Measurements from ENCODE around the gene KCNH6.

Gene KCNH6

DNA sequence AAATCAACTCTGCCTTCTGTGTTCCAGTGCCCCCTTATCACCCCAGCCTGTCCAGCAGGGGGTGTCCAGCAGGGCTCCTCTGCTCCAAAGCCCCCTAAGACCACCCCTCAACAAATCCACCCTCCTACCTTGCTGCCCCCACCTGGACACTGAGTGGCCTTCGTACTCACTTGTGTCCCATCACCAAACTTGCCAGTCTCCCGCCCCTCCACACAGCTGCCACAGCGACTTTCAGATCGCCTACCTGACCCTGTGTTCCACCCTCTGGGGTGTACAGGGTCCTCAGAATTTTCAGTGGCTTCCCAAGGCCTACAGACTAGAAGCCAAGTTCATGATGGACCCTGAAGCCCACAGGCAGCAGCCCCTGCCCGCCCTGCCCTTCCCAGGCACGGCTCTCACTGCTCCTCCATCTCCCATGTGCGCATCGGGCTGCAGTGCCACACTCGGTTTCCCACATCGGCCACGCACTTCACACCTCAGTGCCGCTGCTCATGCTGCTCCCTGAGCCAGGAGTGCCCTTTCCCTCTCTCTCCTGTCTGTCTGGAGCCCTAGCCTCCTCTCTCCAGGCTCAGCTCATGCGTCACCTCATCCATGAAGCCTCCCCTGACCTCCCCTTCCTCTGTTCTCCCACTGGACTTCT is 11.8 kb downstream of the KCNH6 start:
- no peak for DNase-seq

DNA sequence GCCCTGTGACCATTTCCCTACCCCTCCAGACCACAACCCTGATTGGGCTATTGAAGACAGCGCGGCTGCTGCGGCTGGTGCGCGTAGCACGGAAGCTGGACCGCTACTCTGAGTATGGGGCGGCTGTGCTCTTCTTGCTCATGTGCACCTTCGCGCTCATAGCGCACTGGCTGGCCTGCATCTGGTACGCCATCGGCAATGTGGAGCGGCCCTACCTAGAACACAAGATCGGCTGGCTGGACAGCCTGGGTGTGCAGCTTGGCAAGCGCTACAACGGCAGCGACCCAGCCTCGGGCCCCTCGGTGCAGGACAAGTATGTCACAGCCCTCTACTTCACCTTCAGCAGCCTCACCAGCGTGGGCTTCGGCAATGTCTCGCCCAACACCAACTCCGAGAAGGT is 12.5 kb downstream of the KCNH6 start:
- no peak for DNase-seq

DNA sequence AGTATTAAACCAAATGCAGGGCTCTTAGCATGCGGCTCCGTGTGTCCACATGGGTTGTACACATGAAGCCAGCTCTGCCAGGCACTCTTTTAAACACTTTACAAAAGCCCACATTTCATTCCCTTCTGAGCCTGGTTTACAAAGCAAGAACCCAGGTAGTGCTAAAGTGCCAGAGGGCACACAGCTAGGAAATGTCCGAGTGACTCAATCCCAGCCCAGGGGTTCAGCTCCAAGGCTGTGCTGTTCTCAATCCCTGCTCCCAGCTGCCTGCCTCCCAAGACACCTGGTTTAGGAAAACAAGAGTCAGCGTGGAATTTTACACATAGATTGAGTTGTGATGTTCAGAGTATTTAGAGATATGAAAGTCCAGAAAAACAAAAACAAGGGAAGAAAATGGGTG is 13.8 kb downstream of the KCNH6 start:
- no peak for DNase-seq

DNA sequence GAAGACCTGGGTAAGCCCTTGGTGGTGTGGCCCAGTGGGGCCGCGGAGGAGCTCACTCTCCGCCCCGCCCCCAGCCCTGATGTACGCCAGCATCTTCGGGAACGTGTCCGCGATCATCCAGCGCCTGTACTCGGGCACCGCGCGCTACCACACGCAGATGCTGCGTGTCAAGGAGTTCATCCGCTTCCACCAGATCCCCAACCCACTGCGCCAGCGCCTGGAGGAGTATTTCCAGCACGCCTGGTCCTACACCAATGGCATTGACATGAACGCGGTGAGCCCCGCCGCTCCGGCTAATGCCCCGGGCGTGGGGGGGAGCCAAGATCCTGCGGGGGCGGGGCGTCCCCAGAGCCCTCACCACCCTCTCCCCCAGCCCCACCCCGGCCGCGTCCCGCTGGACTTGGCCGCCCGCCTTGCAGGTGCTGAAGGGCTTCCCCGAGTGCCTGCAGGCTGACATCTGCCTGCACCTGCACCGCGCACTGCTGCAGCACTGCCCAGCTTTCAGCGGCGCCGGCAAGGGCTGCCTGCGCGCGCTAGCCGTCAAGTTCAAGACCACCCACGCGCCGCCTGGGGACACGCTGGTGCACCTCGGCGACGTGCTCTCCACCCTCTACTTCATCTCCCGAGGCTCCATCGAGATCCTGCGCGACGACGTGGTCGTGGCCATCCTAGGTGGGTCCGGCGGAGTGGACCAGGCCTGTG is 15.0 kb downstream of the KCNH6 start:
- no peak for DNase-seq

DNA sequence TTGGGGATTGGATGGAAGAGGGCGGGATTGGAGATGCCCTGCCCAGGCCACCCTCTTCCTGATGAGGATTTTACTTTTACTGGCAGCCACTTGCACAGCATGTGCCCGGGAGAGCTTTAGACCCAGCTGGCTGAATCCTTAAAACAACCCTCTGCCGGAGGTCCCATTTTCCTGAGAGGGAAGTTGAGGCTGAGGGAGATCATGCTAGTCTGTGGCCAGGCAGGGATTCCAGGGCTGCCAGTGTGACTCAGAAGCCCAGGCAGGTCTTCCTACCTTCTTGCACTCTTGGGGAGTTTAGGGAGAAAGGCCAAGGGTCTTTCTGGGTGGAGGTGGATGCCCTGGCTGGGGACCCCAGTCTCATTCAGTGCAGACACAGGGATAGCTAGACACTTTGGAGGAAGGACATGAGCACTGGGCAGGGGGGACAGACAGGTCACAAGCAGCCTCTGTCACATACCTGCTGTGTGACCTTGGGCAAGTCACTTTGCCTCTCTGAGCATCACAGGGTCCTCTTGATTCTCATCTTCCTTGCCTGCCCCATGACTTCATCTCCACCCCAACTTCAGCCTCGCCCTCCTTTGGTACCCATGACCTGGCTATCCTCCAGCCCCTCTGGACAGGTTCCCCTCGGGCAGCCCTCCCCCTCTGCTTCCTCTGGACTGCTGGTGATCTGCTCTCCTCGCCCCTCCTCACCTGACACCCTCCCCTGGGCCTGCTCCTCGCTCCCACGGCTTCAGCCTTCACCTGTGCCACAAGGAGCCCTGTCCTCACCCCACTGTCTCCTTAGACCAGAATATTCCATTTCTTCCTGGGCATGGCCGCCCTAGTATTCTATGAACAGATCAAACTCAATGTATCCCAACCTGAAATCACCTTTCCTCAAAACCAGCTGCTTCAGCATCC is 15.8 kb downstream of the KCNH6 start:
- no peak for DNase-seq

DNA sequence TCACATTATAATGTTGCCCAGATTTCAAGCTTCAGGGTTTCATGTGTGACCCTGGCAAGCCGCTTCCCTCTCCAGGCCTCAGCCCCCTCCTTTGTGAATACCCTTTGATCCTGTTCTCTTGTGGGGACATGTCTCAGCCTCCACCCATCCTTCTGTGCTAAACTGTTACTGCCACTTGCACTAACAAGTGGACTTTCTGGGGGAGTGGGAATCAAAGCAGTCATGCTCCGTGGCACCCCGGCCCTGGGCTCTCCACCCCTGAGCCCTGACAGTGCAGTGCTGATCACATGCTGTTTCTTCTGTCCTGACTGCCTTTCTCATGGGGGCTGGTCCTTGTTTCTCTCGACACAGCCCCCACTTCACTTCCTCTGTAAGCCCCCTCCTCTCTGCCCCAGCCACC is 17.4 kb downstream of the KCNH6 start:
- DNase-seq: no peak

DNA sequence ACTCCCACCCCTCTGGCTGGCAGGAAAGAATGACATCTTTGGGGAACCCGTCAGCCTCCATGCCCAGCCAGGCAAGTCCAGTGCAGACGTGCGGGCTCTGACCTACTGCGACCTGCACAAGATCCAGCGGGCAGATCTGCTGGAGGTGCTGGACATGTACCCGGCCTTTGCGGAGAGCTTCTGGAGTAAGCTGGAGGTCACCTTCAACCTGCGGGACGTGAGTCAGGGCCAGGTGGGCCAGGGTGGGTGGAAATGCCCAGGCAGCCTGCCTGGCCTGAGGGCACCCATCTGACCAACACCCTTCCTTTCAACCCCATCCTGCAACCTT is 19.0 kb downstream of the KCNH6 start:
- no peak for DNase-seq

DNA sequence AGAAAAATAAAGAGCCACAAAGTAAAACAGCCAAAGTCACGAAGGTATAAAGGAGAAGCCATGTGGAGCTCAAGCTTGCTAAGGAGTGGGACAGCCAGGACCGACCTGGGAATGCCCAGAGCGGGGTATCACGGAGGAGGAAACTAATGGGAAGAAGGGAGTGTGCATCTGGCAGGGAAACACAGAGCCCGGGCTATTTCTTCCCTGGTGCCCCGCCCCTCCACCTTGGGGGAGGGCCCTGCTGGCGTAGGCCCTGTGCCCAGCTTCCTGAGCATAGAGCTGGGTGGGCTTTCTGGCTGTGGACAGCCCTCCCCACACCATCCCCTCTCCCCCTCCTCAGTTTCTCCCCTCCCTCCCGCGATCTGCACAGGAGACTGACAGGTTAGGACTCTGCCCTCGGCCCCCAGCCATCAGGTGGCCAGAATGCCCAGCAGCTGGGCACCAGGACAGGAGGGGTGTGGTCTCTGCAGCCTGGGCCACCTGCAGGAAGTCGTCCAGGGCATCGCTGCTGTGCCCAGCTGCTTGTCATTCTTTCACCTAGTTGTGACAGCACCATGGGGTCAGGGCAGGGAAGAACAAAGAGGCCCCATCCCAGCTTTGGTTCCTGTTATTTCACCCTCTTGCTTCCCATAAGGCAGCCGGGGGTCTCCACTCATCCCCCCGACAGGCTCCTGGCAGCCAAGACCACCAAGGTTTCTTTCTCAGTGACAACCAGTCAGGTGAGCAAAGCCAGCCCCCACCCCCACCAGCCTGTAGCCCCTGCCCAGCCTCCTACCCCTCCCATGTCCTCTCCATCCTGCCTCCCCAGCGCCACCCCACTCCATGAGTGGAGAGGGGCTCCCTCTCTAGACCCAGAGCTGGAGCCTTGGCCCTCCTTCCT is 20.0 kb downstream of the KCNH6 start:
- peak; percentile 78 for DNase-seq

DNA sequence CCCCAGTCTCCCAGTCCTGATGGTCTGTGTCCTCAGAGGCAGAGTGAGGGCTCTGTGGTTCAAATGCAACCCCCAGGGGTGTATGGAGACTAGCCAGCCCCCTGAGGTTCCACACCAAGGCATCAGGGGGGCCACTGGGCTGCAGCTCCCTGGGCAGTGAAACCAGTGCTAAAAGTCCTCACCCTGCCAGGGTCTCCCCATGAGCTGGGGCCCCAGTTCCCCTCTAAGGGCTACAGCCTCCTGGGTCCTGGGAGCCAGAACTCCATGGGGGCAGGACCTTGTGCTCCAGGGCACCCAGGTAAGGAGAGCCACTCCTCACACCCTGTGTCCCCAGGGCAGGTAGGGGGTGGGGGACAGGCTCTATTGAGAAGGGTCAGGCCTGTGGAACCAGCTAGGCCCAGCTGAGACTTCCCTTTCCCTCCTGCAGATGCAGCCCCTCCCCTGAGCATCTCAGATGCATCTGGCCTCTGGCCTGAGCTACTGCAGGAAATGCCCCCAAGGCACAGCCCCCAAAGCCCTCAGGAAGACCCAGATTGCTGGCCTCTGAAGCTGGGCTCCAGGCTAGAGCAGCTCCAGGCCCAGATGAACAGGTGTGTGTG is 20.8 kb downstream of the KCNH6 start:
- no peak for DNase-seq

DNA sequence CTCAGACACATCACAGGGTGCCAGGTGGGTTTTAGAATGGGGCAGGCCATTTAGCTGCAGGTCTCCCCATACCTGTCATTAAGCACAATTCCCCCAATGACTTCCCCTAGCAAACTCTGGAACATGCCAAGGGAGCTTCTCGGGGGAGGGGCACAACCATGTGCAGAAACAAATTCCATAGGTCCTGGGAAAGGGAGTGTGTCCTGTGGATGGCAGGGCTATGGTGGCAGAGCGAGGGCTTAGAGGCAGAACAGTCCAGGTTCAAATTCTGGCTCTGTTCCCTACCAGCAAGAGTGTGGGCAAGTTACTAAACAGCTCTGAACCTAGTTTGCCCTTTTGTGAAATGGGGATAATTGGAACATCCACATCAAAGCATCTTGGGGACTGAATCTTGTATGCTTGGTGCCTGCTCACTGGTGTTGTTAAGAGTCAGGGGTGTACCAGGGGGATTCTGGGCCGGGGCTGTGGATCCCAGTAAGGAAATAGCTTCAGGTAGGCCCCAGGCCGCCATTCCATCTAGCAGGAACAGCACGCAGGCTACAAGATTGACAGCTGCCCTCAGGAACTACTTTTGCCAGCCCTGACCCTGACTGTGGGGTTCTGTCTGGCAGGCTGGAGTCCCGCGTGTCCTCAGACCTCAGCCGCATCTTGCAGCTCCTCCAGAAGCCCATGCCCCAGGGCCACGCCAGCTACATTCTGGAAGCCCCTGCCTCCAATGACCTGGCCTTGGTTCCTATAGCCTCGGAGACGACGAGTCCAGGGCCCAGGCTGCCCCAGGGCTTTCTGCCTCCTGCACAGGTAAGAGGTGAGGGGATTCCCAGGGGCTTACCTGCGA is 21.5 kb downstream of the KCNH6 start:
- no peak for DNase-seq

DNA sequence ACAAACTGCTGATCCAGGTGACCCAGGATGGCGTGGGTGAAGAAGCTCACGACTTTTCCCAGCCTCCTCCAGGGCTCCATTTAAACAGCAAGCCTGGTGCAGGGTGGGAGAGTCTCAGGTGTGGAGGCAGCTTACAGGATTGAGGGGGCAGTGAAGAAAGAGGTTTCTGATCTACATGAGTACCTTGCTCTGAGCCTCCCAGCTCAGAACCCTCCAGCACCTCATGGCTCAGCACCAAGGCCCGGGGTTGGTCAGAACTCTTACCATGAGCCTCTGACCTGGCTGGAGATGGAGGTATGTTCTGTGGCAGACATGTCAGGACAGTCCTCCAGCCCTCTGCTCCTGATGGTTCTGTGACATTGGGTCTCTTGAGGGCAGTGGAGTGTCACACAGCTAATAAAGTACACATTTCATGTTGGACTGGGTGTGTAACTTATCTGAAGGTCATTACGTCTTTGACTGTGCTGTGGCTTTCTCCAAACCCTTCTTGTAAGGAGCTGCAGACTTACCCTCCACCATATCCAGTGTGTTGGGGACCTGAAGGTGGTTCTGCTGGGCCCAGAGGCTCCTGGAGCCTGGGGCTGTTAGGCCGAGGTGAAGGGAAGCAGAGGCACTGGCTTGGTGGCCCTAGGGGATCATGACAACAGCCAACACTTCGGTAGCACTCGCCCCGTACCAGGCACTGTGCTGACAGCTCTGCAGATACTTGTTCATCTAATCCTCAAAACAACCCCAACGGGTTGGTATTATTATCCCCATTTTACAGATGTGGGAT is 23.3 kb downstream of the KCNH6 start:
- no peak for DNase-seq

DNA sequence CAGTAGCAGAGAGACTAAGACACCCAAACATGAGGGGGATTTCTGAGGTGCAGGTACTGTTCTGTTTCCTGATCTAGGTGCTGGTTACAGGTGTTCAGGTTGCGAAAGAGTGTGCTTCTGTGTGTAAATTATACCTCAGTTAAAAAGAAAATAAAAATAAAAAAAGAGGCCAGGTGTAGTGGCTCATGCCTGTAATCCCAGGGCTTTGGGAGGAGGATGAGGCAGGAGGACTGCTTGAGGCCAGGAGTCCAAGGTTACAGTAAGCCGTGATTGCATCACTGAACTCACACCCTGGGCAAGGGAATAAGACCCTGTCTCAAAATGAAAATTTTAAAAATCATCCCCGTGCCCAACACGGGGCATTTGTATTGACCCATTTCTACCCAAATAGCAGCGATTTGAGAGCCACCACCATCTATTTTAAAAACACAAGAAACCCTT is 23.9 kb downstream of the KCNH6 start:
- DNase-seq: no peak

DNA sequence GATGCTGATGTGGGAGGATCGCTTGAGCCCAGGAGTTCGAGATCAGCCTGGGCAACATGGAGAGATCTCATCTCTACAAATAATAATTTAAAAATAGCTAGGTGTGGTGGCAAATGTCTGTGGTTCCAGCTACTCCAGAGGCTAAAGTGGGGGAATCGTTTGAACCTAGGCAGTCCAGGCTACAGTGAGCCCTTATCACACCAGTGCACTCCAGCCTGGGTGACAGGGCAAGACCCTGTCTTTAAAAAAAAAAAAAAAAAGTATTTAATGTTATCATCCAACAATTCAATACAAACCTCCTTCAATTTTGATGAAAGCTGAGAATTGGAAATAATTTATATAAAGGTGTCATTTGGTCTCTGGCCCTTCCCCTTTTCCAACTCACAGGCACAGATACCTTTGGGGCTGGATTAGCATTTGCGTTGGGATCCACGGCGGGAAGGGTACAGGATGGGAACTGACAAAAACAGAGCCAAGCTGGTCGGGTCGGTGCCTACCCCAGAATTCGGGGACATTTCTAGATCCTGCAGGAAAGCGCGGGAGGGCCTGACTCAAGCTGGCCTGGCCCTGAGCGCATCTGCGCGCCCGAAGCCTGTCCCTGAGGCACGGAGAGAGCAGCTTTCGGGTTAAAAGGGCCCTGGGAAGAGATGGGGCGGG is 26.3 kb downstream of the KCNH6 start:
- DNase-seq: no peak

DNA sequence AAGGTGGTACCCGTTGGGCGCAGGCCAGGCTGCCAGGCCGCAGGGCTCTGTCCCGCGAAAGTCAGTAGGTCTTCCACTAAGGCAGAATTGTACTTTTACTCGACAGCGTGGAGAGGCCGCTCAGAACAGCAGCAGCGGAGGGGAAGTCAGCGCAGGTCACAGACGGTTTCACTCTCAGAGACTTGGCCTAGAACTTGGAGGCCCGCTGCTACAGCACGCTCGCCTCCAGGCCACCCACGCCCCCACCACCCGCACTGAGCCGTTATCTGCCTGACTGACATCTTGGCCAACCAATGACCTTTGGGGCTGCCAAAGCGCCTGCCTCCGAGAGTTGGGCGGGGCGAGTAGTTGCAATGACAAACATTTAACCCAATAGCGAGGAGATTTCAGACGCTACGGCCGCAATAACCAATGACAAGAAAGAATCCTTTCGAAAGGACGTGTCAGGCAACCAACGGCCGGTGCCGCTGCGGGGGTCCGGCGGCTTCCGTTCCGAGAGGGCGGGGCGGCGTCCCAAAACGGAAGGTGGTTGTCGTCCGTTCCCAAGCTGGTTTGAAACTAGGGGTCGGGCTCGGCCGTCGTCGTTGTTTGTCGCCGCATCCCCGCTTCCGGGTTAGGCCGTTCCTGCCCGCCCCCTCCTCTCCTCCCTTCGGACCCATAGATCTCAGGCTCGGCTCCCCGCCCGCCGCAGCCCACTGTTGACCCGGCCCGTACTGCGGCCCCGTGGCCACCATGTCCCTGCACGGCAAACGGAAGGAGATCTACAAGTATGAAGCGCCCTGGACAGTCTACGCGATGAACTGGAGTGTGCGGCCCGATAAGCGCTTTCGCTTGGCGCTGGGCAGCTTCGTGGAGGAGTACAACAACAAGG is 27.0 kb downstream of the KCNH6 start, which contains the start of gene DCAF7:
DCAF7 (plus strand) TSS at position 532 of the 871 bp plus-strand sequence; CDS start at position 733, 201 bp downstream.
- peak; percentile 100 for DNase-seq

DNA sequence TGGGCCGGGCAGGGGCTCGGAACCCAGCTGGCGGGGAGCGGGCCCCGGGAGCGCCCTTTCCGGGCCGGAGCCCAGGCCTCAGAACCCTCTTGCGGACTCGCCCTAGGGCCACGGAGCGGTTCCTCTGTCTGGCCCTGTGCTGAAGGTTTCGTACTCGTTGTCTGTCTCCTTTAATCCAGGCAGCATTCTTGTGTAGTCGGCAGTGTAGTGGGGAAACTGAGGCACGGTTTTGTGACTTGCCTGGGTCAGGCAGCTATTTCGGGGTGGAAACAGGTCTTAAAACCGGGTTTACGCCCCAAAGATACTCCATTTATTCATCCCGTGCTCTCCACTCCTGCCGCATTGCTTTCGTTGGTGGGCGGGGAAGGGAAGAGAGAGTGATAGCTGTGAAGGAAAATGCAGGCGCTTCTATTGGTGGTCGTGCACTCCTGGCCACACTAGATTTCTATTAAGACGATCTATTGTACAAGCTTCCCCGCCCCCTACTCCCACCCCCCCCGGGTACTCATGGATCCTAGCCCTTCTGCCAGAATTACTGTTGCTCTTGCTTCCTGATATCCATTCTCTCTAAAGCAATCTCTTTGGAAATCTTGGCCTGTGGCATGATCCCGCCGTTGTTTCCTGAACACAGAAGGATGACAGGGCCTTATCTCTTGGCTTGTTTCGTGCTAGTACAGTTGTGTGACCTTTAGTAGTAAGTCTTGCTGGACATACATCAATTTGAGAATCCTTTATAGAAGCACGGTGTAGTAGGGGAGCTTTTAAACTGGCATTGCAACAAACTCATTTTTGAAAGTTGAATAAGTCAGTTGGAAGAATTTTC is 27.9 kb downstream of the KCNH6 start:
- DNase-seq: peak; percentile 31

DNA sequence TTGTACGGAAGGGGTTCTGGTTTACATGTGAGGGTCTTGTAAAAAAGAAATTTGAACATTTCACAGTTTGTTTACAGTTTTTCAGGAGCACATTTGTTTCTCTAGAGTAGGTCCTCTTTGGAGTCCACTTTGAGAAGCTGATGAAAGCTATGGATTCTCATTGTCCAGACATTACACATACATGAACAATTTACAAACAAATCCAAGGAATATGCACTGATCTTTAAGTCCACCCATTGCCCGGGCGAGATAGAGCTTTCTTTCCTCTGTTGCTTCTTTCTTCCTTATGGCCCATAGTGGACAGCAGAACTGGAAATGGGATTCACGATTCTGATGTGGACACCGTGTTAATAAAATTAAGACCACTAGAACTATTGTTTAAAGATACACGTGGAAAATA is 29.1 kb downstream of the KCNH6 start:
- DNase-seq: no peak

DNA sequence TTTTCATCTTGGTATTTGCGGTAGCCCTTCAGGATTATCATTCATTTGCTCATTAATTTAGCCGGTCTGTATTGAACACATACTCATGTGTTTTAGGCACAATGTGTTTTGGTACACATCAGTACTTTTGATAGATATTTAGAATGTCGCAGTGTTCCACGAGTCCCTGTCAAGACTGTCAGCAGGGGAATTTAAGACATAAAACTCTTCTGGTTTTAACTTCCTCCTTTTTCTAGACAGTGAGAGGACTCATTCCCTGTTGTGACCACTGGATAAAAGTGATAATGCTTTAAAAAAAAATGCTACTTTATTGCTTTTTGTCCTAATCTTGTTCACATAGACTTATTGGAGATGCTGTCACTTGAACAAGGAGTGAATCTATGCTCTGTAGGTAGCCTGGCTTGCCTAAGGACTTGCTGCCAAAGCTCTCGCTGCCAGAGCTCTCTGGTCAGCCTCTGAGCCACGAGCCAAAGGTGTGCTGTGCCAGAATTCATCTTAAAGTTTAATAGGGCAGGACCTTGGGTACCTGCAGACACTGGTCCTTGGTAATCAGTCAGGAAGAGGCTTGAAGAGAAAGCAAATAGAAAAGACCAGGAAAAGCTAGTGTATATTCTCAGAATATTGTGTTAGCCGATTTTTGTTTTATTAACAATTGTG is 32.5 kb downstream of the KCNH6 start:
- no peak for DNase-seq

DNA sequence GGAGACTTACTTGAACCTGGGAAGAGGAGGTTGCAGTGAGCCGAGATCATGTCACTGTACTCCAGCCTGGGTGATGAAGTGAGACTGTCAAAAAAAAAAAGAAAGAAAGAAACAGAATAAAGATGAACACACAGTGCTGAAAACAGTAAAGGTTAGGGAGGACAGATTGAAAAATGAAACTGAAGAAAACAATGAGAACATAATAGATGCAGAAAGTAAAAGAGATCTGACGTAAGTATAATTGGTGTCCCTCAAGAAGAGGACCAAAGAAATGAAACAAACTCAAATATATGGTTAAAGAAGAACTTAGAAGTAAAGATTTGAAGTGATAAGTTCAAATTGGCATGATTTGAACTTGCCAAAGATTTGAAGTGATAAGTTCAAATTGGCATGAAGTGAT is 34.3 kb downstream of the KCNH6 start:
- DNase-seq: no peak
